Skin epidermis (tissue), 12 donors: ENCODE measurements around the gene TXNRD2.

Experiments
- H3K27ac ChIP-seq, 21 experiments: fragments of 200-600 bp; sonication (generic) in 11 of 21; one replicate each; pipeline ENCODE4 v1.5.0; 2020; ENCODE audit warnings: mild to moderate bottlenecking in 3 of 21, inconsistent platforms in 2 of 21, moderate library complexity in 2 of 21
- H3K4me3 ChIP-seq, 7 experiments: fragments of 200-600 bp; sonication (generic) in 2 of 7; one replicate each; pipeline ENCODE4 v1.5.0; 2020; ENCODE audit warnings: inconsistent platforms in 2 of 7, mild to moderate bottlenecking in 2 of 7, moderate library complexity in 1 of 7

TXNRD2 gene

GRCh38 chr22:19969141-19969928, 27.7 kb upstream of the TXNRD2 start:
- Histone ChIP-seq H3K27ac (no peak overlapping the region), H3K4me3 (no peak overlapping the region)

GRCh38 chr22:19968450-19968891, 26.9 kb upstream of the TXNRD2 start:
- H3K27ac ChIP-seq = no peak overlapping the region
- H3K4me3 ChIP-seq = no peak overlapping the region

- Histone ChIP-seq H3K4me3 (no peak overlapping the region), H3K27ac (no peak overlapping the region)
Measured at GRCh38 chr22:19967850-19968449, 26.3 kb upstream of the TXNRD2 start.

- Histone ChIP-seq H3K27ac (no peak overlapping the region), H3K4me3 (no peak overlapping the region)
Measured at GRCh38 chr22:19966908-19967750, 25.5 kb upstream of the TXNRD2 start.

- Histone ChIP-seq H3K27ac (peak overlapping the region in 1 of 21 experiments; percentile 24), H3K4me3 (no peak overlapping the region)
Measured at GRCh38 chr22:19965771-19966709, 24.4 kb upstream of the TXNRD2 start.

- peak overlapping the region in 3 of 21 experiments; percentile 5 to 75 (median 8) for H3K27ac ChIP-seq
- H3K4me3 ChIP-seq = no peak overlapping the region
Measured at GRCh38 chr22:19964701-19965386, 23.2 kb upstream of the TXNRD2 start.

- Histone ChIP-seq H3K27ac (peak overlapping the region in 11 of 21 experiments; percentile 58 to 91 (median 75)), H3K4me3 (peak overlapping the region in 2 of 7 experiments; percentile 19 to 32)
Measured at GRCh38 chr22:19963863-19964642, 22.4 kb upstream of the TXNRD2 start.

GRCh38 chr22:19962909-19963806, 21.5 kb upstream of the TXNRD2 start:
- H3K4me3 ChIP-seq = peak overlapping the region in 5 of 7 experiments; percentile 5 to 32 (median 18)
- peak overlapping the region in 20 of 21 experiments; percentile 14 to 91 (median 70) for H3K27ac ChIP-seq

- peak overlapping the region in 20 of 21 experiments; percentile 14 to 91 (median 70) for H3K27ac ChIP-seq
- peak overlapping the region in 5 of 7 experiments; percentile 4 to 32 (median 18) for H3K4me3 ChIP-seq
Measured at GRCh38 chr22:19962246-19962908, 20.8 kb upstream of the TXNRD2 start.

GRCh38 chr22:19961868-19962245, 20.2 kb upstream of the TXNRD2 start:
- Histone ChIP-seq H3K4me3 (no peak overlapping the region), H3K27ac (peak overlapping the region in 5 of 21 experiments; percentile 27 to 86 (median 76))

GRCh38 chr22:19961201-19961580, 19.6 kb upstream of the TXNRD2 start:
- peak overlapping the region in 3 of 21 experiments; percentile 27 to 76 (median 74) for H3K27ac ChIP-seq
- no peak overlapping the region for H3K4me3 ChIP-seq

GRCh38 chr22:19960491-19961200, 19.0 kb upstream of the TXNRD2 start:
- no peak overlapping the region for H3K4me3 ChIP-seq
- H3K27ac ChIP-seq = peak overlapping the region in 1 of 21 experiments; percentile 37

- peak overlapping the region in 4 of 7 experiments; percentile 1 to 24 (median 13) for H3K4me3 ChIP-seq
Measured at GRCh38 chr22:19959587-19960490, 18.2 kb upstream of the TXNRD2 start.

GRCh38 chr22:19959043-19959586, 17.5 kb upstream of the TXNRD2 start:
- Histone ChIP-seq H3K27ac (peak overlapping the region in 12 of 21 experiments; percentile 3 to 78 (median 48)), H3K4me3 (peak overlapping the region in 4 of 7 experiments; percentile 1 to 24 (median 13))

More at GRCh38 chr22:19959587-19960490, 18.2 kb upstream of the TXNRD2 start:
- peak overlapping the region in 12 of 21 experiments; percentile 3 to 78 (median 50) for H3K27ac ChIP-seq
